OCI-M2 (cell line): ENCODE data around the gene H2BK1.

Source experiments
- DNase-seq: peaks from one replicate; lab custom pipeline; 2025; ENCODE audit not compliant: unreplicated experiment; lab: John Stamatoyannopoulos, UW

H2BK1 gene

GRCh38 chr7:151245360-151246101, 35.2 kb upstream of the H2BK1 start:
- DNase-seq: no peak

GRCh38 chr7:151244841-151245346, 34.6 kb upstream of the H2BK1 start:
- no peak for DNase-seq

GRCh38 chr7:151244196-151244840, 34.0 kb upstream of the H2BK1 start:
- DNase-seq: peak; percentile 68

GRCh38 chr7:151243408-151244195, 33.3 kb upstream of the H2BK1 start:
- DNase-seq: no peak

GRCh38 chr7:151243045-151243349, 32.7 kb upstream of the H2BK1 start:
- no peak for DNase-seq

GRCh38 chr7:151242159-151243044, 32.1 kb upstream of the H2BK1 start:
- no peak for DNase-seq

GRCh38 chr7:151241755-151242096, 31.4 kb upstream of the H2BK1 start:
- DNase-seq: no peak

- DNase-seq: no peak
Measured at GRCh38 chr7:151240942-151241754, 30.9 kb upstream of the H2BK1 start.

- no peak for DNase-seq
Measured at GRCh38 chr7:151240536-151240935, 30.2 kb upstream of the H2BK1 start.

- no peak for DNase-seq
Measured at GRCh38 chr7:151239837-151240459, 29.7 kb upstream of the H2BK1 start.

GRCh38 chr7:151238924-151239836, 28.9 kb upstream of the H2BK1 start:
- DNase-seq: no peak

GRCh38 chr7:151238190-151238810, 28.0 kb upstream of the H2BK1 start:
- DNase-seq: no peak

- DNase-seq: no peak
Measured at GRCh38 chr7:151237244-151238189, 27.2 kb upstream of the H2BK1 start.

GRCh38 chr7:151236406-151236805, 26.1 kb upstream of the H2BK1 start:
- no peak for DNase-seq

- no peak for DNase-seq
Measured at GRCh38 chr7:151235091-151235787, 25.0 kb upstream of the H2BK1 start.

- DNase-seq: no peak
Measured at GRCh38 chr7:151233804-151234203, 23.5 kb upstream of the H2BK1 start.
